ENCODE measurements around the gene GPS1.

GPS1 gene

GRCh38 chr17:82092995-82093751 is 41.5 kb downstream of the GPS1 start:
- DNase-seq, result no peak

DNA sequence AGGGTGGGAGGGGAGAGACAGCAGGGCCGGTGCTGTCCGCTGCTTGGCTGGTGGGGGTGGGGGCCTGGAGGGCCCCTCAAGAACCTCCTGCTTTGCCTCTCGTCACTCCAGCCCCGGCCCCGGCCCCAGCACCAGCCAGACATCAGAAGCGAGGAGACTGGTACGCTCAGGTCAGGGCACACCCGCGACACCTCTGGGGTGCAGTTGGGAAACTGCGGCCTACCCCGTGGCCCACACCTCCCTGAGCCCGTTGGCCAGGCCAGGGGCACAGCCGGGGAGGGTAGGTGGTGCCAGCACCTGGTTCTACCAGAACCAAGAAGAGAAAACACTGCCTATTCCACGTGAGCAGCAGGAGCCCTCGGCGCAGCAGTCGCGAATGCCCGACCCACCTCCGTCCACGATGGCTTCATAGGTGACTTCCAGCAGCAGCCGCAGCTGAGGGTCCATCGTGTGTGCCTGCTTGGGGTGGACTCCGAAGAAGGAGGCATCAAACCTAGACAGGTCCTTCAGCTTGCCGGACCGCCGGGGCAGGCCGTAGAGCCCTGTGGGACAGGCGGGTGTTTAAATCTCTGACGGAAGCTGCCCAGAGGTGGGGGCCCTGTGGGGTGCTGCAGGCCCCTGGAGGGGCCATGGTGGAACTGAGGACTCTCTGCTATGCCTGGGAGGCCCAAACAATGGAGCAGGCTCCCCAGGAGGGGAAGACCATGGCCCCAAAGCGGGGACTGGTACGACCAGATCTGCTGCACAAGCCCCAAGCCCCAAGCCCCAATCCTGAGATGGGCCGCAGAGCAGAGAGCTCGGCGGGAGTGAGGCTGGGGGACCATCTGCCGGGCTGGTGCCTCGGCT is 43.5 kb downstream of the GPS1 start:
- no peak for DNase-seq

- DNase-seq, result no peak
Observed at GRCh38 chr17:82095777-82096708, 44.3 kb downstream of the GPS1 start.

DNA sequence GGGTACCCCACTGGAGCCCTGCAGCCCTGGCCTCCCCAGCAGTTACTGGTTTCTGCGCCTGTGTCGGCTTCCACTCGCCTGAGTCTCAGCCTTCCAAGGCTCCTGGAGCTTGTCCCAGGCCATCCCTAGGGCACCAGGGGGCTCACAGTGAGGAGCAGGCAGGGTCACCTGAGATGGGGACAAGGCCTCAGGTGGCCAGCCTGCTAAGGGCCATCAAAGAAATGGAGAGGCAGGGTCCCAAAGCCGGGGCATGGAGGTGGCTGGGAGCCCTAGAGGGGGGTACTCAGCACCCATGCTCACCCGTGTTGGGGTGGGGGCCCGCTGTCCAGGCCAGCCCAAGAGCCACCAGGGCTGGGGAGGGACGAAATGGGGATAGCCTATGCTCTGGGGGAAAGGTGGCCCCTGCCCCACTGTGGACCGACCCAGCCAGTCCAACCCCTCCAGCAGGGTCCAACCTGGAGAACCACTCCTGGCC is 45.0 kb downstream of the GPS1 start:
- DNase-seq, result no peak

DNA sequence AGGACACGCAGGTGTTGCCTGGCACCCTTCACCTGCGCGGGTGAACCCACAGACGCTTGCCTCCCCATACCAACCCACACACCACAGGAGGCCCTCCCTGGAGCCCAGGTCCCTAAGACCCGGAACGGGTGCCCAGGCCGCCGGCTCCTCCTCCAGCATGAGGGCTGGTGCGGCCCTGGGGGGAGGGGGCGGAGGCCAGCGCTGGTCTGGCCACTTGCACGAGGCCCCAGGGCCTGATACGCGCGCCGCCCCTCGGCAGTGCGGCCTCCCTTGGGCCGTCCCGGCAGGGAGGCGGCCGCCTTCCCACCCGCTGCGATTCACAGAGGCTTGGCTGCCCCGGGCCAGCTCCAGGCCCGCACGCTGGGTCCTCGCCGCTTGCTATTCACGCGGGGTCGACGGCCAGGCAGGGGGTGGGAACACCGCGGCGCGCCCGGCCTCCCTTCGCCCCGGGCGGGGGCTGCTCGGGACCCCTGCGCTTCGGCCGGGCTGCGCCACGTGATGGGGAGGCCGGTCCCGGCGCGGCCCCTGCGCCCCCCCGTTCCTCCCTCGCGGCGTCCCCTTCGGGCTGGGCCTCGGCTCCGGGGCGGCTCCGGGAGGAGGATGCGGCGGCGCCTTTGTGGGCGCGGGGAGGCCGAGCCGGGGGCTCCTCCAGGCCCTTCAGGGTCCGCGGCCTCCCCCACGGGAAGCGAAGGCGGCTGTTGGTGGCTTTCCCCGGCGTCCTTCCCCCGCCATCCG is 45.7 kb downstream of the GPS1 start:
- no peak for DNase-seq

- DNase-seq, result no peak
Observed at GRCh38 chr17:82097919-82098168, 46.1 kb downstream of the GPS1 start.

DNA sequence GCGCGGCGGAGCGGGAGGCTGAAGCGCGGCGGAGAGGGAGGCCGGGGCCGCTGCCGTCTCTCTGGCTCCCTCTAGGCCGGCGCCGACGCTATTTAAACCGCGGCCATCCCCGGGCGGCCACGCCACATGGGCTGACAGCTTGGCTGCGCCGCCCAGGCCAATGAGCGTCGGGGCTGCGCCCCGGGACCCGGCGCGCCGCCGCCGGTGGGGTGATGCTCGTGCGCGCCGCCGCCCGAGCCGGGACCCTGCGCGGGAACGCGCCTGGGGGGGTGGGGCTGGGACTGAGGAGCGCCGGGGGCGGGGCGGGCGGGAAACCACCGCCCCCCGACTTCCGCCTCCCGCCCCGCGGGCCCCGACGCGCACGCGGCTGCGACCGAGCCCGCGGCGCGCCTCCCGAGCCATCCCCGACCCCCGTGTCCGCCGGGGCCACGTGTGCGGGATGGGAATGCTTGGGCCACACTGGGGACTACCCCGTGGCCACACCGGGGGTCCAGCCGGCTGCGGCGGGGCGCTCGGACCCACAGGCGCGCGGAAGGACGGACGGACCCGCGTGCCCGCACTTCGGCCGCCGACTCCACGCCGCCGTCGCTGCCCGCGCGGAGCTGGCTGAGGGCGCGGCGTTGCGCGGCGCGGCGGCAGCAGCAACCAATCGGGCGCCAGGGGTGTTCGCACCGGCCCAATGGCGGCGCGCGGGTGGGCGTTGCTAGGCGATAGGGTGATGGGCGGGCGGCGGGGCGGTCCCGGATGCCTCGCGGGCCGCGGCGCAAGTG is 46.7 kb downstream of the GPS1 start, which contains the start of gene FASN:
FASN (minus strand) TSS at position 68 of the 770 bp plus-strand sequence. CDS start 1,791 bp downstream, outside the sequence.
- peak; percentile 81 for DNase-seq

DNA sequence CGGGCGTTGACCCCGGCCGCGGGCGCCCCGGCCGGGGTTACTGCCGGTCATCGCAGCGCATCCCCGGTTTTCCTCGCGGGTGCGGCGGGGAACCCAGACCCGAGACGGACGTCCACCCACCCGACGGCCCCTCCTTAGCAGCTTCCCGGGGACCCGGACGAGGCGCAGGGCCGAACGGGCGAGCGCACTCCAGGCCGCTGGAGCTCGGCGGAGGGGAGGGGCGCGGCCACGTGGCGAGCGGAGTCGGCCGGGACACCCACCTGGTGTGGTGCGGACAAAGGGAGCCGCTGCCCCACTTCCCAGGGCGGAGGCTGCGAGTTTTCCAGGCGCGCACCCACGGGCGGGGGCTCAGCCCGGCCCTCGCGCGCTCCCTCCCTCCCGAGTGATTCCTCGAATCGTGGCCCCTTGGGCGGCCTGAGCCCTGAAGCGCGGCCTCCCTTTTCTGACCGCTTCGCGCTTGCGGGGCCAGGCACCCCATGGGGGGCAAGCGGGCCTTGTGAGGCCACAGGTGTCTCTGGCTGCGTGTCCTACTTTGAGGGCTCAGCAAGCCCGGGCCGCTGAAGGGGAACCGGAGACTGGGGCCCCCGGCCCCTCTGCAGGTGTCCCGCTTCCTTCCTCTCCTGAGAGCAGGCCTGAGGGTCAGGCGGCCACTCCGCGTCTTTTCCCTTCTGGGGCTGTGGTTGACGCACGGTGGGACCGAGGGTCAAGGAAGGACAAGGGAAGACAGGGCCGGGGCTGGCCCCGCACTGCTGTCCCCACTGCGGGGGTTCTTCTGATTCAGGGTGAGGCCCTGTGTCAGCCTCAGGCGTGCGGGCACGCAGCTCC is 47.5 kb downstream of the GPS1 start:
- no peak for DNase-seq

DNA sequence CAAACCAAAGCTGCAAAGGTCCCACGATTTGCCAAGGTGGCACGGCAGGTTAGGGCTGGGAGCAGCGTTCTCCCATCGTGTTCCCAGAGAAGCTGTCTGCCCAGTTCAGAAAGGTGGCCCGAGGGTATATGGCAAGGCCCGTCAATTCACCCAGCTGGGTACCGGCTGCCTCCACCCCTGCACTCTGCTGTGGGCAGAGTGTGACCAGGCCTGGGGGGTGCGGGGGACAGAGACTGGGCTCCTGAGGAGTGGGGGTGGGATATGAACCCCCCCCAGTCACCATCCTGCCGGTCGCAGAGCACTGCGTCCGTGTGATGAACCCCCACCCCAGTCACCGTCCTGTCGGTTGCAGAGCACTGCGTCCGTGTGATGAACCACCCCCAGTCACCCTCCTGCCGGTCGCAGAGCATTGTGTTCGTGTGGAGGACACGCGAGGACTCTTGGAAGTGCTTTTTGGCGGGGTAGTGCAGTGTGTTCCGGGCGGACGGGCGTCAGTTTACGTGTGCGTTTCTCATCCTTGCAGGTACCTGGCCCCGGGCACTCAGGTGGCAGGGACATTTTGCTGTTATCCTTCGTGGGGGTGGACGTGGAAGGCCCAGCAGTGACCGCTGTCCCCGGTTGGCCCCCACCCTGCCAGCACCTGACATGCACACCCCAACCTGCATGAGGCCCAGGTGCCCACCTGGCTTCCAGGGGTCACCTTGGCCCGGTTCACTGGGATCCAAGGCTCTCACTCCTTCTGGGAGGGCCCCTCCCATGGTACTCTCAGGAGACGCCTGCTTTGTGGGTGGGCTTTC is 49.0 kb downstream of the GPS1 start:
- DNase-seq, result no peak

GRCh38 chr17:82101301-82101715 is 49.6 kb downstream of the GPS1 start:
- no peak for DNase-seq

DNA sequence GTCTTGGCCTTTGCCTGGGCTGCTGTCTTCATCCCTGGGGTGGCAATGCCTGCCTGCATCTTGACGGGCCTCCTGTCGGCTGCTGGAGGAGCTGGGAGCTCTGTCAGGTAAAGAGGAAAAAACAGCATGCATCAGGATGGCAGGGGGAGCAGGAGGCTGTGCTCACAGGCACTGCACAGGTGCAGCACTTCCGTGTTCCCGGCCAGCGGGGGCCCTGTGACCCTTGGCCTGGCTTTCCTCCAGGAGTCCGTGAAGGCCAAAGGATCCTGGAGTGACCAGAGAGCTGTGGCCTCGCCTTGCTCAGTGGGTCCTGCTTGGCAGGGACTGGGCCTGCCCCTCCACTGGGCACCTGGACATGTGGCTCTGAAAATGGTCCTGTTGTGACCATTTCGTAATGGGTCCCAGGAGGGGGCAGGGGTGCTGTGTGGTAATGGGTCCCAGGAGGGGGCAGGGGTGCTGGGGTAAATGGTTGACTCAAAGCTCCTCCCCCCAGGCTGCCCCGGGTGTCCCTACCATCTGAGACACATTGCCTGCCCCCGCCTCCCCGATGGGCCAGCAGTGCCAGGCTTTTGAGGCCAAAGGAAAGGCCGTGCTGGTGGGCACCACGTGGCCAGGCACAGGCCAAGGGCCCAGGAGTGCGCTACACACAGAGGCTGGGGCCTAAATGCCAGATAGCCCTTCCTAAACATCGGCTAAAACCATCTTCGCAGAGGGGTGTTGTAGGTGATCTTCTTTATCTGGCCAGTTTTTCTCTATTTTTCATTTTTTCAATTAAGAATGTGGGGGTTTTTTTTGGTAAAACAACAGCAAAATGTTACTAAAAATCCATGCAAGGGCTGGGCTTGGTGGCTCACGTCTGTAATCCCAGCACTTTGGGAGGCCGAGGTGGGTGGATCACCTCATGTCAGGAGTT is 50.3 kb downstream of the GPS1 start:
- no peak for DNase-seq

- no peak for DNase-seq
Observed at GRCh38 chr17:82103553-82104451, 52.1 kb downstream of the GPS1 start.

- no peak for DNase-seq
Observed at GRCh38 chr17:82104797-82105416, 53.2 kb downstream of the GPS1 start.

DNA sequence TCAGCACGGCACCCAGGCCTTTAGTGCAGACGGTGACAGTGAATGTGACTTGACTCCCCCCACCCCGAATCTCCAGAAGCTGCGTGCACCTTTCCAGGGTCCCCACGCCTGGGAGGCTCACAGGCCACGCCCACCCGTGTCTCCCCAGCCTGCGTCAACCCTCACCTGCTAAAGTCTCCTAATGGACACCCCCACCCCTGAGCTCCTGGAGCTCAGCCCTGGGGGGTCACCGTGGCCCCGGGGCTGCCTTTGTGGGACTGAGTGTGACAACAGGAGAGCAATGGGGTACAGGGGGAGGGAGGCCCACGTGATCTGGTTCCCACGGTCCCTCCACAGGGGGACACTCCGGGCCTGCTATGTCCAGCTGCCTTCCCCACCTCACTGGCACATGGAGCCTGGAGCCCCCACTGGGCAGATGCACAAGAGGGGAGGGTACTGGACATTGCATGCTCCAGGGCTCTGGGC is 53.8 kb downstream of the GPS1 start:
- no peak for DNase-seq

DNA sequence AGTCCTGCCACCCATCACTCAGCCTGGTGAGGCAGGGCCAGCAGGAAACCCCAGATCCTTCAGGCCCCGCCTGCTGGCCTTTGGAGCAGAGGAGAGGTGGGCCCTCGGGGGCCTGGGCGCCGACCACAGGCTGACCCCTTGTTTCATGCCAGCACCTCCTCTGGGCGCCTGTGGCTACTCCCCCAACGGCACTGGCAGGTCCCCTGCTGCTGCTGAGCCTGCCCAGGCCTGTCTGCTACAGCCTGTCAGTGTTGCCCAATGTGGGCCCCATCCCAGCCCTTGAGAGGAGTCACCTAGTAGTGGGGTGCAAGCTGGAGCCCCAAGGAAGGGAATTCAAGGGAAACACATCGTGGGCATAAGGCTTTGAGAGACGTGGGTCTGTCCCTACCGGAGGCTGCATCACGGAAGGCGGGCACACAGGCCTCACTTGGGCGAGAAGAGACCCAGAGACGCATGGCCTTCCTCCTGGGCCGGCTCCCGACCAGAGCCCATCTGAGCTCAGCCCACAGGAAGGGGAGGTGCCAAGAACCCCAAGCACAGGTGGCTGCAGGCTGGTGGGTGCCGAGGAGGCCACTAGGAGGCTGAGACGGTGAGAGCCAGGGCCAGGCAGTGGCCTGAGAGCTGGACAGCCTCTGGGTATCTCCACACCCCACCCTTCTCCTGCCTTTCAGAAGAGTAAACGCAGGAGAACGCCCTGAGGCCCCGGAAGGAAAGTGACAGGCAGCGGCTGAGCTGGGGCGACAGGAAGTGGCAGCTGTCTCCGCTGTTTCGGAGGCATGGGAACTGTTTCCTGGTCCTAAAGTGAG is 54.4 kb downstream of the GPS1 start:
- peak; percentile 56 for DNase-seq

GRCh38 chr17:82106688-82107305 is 55.1 kb downstream of the GPS1 start:
- DNase-seq, result no peak
